ENCODE data around the gene KLK15. TPM values are rescaled to one million over a fixed set of nuclear protein-coding genes. Genes with fewer than 3 reads are reported as not detected.

Gene KLK15
- polyA plus RNA-seq (ENCODE audit: insufficient read length), result not detected

GRCh38 chr19:50833117-50833801, at the start of gene KLK15:
TSS of gene KLK15 (minus strand) at chr19:50833574. CDS start at chr19:50831492, 2,082 bp downstream.
- DNase-seq (ENCODE audit: low read depth), result no peak

GRCh38 chr19:50882188-50882587, 48.8 kb upstream of the KLK15 start:
- DNase-seq (ENCODE audit: low read depth), result no peak

- DNase-seq (ENCODE audit: low read depth), result no peak
These were observed 46.9 kb upstream of the KLK15 start for GRCh38 chr19:50880241-50880640.

- DNase-seq (ENCODE audit: low read depth), result no peak
These were observed 45.5 kb upstream of the KLK15 start for GRCh38 chr19:50878851-50879250.

- DNase-seq (ENCODE audit: low read depth), result no peak
These were observed 44.0 kb upstream of the KLK15 start for GRCh38 chr19:50877338-50877737.

- DNase-seq (ENCODE audit: low read depth), result no peak
These were observed 43.1 kb upstream of the KLK15 start for GRCh38 chr19:50876456-50876855.

- no peak for DNase-seq (ENCODE audit: low read depth)
These were observed 42.5 kb upstream of the KLK15 start for GRCh38 chr19:50875795-50876422.

GRCh38 chr19:50874211-50874610, 40.8 kb upstream of the KLK15 start:
- DNase-seq (ENCODE audit: low read depth), result no peak

- no peak for DNase-seq (ENCODE audit: low read depth)
These were observed 39.7 kb upstream of the KLK15 start, which contains the start of gene KLK2 for GRCh38 chr19:50873056-50873455. TSS of gene KLK2 (plus strand) at chr19:50873439. CDS start at chr19:50873474, 35 bp downstream.

- no peak for DNase-seq (ENCODE audit: low read depth)
These were observed 37.2 kb upstream of the KLK15 start for GRCh38 chr19:50870417-50871089.

GRCh38 chr19:50869479-50869878, 36.1 kb upstream of the KLK15 start:
- no peak for DNase-seq (ENCODE audit: low read depth)

GRCh38 chr19:50861496-50862286, 28.3 kb upstream of the KLK15 start:
- no peak for DNase-seq (ENCODE audit: low read depth)

GRCh38 chr19:50861010-50861409, 27.6 kb upstream of the KLK15 start:
- no peak for DNase-seq (ENCODE audit: low read depth)

- no peak for DNase-seq (ENCODE audit: low read depth)
These were observed 26.5 kb upstream of the KLK15 start for GRCh38 chr19:50859849-50860248.

- no peak for DNase-seq (ENCODE audit: low read depth)
These were observed 25.5 kb upstream of the KLK15 start for GRCh38 chr19:50858886-50859285.

- DNase-seq (ENCODE audit: low read depth), result no peak
These were observed 24.0 kb upstream of the KLK15 start for GRCh38 chr19:50857366-50857765.

- no peak for DNase-seq (ENCODE audit: low read depth)
These were observed 21.4 kb upstream of the KLK15 start, which contains the start of gene KLK3 for GRCh38 chr19:50854636-50855410. TSS of gene KLK3 (plus strand) at chr19:50854915. CDS start at chr19:50854956, 41 bp downstream.

- DNase-seq (ENCODE audit: low read depth), result no peak
These were observed 18.2 kb upstream of the KLK15 start for GRCh38 chr19:50851620-50852019.

GRCh38 chr19:50850738-50851137, 17.4 kb upstream of the KLK15 start:
- no peak for DNase-seq (ENCODE audit: low read depth)

GRCh38 chr19:50844296-50844935, 11.0 kb upstream of the KLK15 start:
- DNase-seq (ENCODE audit: low read depth), result no peak
